Fibroblast of skin of abdomen (primary cell): Measurements from ENCODE around the gene WRAP73.
A peak's percentile ranks its signal among the peaks of the same experiment; 100 is the strongest.
"Not testable (repeated sequence)": the region's sequence is repeated elsewhere in the genome, so short reads cannot be mapped to it uniquely, and the experiment has no call there.

Experiments
- DNase-seq: peaks from one replicate; pipeline ENCODE4 v3.0.0-alpha.2; 2013

The WRAP73 gene

GRCh38 chr1:3629561-3630160 is 20.2 kb downstream of the WRAP73 start:
- no peak for DNase-seq

DNA sequence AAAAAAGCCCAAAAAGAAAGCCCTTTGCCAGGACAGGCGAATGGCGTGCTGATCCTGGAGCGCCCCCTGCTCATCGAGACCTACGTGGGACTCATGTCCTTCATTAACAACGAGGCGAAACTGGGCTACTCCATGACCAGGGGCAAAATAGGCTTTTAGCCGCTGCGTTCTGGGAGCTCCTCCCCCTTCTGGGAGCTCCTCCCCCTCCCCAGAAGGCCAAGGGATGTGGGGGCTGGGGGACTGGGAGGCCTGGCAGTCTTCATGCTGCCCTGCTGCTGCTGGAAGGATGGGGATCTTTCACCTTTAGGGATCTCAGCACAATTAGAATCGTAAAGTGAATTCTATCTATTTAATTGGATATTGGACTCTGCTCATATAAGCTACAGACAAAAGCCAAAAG is 21.5 kb downstream of the WRAP73 start:
- no peak for DNase-seq

DNA sequence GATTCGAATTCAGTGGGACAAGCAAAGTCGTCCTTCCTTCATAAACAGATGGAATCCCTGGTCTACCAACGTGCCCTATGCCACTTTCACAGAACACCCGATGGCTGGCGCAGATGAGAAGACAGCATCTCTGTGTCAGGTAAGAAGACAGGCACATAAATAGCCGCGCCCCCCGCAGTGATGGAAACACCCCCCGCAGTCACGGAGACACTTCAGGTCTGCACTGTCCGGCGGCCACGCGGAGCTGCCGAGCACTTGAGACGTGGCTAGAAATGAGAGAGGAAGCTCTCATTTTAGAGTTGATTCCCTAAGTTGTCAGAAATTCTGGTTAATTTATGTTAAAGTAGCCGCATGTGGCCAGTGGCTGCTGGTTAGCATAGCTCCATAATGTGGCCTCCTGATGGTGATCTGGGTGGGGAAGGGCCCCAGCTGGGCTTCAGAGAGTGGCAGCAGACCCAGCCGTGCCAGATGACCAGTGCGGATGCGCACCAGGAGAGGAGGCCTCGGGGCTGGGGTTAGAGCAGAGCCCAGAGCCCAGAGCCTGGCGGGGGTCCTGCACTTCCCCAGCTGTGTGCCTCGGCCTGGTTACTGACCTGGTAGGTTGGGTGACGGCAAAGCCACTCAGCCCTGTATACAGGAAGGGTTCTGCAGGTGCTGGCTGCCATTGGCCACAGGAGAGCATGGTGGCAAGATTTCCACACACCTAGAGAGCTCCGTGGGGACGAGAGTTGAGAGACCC is 22.2 kb downstream of the WRAP73 start:
- DNase-seq: no peak

- DNase-seq: no peak
Observed at GRCh38 chr1:3626025-3626424, 23.9 kb downstream of the WRAP73 start.

- no peak for DNase-seq
Observed at GRCh38 chr1:3625151-3625907, 24.6 kb downstream of the WRAP73 start.

GRCh38 chr1:3624200-3625136 is 25.4 kb downstream of the WRAP73 start, which contains the start of gene TPRG1L:
TPRG1L (plus strand) TSS chr1:3625015; CDS start chr1:3625073, 58 bp downstream.
- DNase-seq: peak; percentile 94

DNA sequence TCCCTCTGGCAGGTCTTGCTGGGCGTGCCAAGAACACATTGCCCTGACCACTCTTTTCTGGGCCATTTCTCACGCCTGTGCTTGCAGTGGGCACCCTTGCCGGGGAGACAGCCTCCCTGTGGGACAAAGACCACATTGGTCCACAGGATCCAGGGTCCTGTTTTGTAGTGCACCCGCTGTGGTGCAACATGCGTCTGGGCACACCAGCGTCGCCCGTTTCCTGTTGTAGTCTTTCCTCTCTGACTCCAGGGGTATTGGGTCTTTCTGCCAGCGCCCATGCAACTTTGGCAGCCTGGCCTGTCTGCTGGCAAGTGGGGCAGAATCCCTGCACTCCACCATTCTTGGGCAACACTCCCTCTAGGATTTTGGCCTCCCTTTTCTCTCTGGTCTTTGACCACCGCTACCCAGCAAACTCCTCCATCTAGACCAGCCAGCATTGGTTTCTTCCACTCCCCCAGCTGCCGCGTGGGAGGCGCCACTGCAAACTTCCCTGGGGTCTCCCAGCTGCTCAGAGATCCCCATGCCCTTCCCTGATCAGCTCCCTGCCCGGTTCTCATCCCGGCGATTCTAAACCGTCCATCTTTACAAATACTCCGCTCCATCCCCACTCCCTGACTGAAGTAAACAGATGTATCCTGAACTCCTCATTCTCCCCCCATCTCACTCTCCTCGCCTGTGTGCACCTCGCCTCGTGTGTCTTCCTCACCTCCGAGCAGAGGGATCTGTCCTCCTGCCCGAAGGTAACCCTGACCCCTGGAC is 26.3 kb downstream of the WRAP73 start:
- DNase-seq: no peak

DNA sequence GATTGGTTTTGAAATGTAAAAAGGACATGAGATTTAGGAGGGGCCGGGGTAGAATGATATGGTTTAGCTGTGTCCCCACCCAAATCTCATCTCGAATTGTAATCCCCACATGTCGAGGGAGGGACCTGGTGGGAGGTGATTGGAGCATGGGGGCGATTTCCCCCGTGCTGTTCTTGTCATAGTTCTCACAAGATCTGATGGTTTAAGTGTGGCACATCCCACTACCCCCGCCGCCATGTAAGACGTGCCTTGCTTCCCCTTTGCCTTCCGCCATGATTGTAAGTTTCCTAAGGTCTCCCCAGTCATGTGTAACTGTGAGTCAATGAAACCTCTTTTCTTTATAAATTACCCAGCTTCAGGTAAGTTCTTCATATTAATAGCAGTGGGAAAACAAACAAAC is 27.8 kb downstream of the WRAP73 start:
- DNase-seq: not testable (repeated sequence)

- peak; percentile 24 for DNase-seq
Observed at GRCh38 chr1:3621151-3621671, 28.7 kb downstream of the WRAP73 start.

DNA sequence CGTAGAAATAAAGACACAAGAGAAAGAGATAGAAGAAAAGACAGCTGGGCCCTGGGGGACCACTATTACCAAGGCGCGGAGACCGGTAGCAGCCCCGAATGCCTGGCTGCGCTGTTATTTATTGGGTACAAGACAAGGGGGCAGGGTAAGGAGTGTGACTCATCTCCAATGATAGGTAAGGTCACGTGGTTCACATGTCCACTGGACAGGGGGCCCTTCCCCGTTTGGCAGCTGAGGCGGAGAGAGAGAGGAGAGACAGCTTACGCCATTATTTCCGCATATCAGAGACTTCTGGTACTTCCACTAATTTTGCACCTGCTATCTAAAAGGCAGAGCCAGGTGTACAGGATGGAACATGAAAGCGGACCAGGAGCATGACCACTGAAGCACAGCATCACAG is 29.2 kb downstream of the WRAP73 start:
- DNase-seq: no peak

DNA sequence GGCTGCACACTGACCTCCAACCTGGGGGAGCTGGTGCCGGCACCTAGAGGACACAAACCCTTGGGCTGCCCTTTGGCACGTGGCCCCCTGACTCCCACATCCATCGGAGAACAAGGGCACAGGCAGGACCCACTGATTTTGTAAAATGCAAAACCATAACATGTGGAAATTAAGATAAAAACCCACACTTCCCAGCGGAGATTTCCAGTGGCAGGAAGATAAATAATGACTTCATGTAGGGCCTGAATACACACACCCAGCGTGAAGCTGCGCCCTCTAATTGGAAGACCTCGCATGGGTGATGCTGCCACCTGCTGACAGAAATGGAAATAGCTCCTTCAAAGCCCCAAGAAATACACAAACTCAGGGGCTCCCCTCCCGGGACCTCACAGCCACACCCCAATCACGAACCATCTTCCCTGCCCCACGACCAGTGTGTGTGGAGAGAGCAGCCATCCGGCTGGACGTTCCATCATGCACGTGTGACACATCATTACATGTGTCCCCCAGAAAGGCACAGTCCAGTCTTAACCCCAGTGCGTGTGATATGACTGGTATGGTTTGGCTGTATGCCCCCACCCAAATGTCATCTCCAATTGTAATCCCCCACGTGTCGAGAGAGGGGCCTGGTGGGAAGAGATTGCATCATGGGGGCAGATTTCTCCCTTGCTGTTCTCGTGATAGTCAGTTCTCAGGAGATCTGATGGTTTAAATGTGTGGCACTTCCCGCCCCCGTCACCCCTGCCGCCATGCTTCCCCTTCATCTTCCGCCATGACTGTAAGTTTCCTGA is 30.8 kb downstream of the WRAP73 start:
- DNase-seq: peak; percentile 69

- no peak for DNase-seq
Observed at GRCh38 chr1:3618531-3618880, 31.4 kb downstream of the WRAP73 start.

DNA sequence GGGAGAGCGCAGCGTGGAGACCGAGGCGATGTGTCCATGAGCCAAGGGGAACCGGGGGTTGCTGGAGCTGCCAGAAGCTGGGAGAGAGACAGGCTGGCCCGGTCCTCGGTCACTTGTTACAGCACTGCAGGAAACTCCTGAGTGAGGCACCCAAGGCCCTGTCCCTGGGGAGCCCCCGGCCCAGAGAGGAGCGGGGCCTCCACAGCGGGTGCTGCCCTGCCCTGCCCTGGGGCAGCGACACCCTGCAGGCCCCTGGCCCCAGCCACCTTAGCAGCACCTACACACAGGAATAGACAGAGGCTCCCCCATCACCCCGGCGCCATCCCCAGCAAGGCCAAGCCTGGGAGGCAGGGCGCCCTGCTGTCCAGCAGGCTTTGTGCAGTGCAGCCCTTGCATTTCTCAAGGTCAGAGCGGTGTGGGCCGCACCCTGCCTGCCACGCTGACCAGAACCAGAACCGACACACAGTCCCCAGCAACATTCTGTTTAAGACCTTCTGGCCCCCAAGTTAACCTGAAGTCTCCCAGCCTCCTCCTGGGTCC is 32.0 kb downstream of the WRAP73 start:
- no peak for DNase-seq

DNA sequence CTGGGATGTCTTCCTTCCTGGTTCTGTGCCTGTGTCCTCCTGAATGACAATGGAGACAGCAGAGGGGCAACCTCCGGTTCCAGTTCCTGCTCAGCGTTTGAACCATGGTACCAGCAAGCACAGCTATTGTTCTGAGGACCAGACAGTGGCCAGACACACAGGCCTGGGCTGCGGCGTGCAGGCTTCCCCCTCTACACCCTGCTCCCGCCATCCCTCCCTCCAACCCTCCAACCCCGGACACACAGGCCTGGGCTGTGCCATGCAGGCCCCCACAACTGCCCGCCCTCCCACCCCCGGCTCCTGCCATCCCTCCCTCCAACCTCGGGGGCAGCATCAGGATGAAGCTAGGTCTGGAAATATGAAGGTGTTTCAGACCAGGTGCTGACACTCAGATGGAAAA is 33.0 kb downstream of the WRAP73 start:
- DNase-seq: no peak

GRCh38 chr1:3614755-3615742 is 34.9 kb downstream of the WRAP73 start:
- no peak for DNase-seq

- no peak for DNase-seq
Observed at GRCh38 chr1:3612123-3612522, 37.8 kb downstream of the WRAP73 start.

- DNase-seq: peak; percentile 30
Observed at GRCh38 chr1:3611170-3612019, 38.5 kb downstream of the WRAP73 start, which contains the start of gene MEGF6. MEGF6 (minus strand) TSS chr1:3611508; CDS start chr1:3611268, 240 bp downstream.
